NCI-H2196 (cell line): ENCODE data around the gene AP3B1.
"Not testable (repeated sequence)": the region's sequence is repeated elsewhere in the genome, so short reads cannot be mapped to it uniquely, and the experiment has no call there.

Source experiments
- DNase-seq: peaks from one replicate; lab custom pipeline; 2025; ENCODE audit not compliant: unreplicated experiment; lab: John Stamatoyannopoulos, UW

AP3B1 gene

DNA sequence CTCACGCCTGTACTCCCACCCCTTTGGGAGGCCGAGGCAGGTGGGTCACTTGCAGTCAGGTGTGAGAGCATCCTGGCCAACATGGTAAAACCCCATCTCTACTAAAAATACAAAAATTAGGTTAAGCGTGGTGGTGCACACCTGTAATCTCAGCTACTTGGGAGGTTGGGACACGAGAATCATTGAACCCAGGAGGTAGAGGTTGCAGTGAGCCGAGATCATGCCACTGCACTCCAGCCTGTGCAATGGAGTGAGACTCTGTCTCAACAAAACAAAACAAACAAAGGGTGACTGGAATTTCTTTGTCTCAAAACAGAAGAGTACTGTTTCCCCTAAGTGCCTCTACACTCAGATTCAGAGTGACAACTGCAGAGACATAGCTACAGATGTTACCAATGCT lies 116.1 kb downstream of the AP3B1 start:
- DNase-seq: no peak

DNA sequence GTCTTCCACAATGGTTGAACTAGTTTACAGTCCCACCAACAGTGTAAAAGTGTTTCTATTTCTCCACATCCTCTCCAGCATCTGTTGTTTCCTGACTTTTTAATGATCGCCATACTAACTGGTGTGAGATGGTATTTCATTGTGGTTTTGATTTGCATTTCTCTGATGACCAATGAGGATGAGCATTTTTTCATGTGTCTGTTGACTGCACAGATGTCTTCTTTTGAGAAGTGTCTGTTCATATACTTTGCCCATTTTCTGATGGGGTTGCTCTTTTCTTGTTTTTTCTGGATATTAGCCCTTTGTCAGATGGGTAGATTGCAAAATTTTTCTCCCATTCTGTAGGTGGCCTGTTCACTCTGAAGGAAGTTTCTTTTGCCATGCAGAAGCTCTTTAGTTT lies 124.2 kb downstream of the AP3B1 start:
- DNase-seq: not testable (repeated sequence)

DNA sequence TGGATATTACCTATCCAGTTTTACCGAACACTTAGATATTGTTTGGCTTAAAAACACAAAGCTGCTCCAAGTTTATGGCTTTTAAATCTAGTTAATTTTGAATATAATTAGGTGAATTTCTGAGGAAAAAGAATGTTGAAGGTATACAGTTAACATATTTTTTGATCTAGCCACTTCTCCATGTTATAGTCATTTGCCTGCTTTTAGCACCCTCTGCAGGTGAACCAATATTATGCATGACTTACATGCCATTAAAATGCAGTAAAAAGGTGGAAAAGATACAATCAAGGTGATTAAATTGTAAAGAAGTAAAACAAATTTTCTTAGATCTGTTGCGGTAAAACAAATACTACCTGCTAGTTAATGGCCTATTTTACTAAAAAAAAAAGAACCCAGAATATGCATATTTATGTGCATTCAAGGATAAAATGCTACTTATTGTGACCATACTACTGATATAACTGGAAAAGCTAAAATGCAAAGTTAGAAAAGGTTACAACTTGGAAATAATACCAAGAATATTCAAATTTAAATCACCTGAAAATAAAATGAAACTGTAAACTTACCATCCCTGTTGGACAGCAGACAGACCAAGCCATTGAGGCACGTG lies 132.1 kb downstream of the AP3B1 start:
- DNase-seq: peak; percentile 12

DNA sequence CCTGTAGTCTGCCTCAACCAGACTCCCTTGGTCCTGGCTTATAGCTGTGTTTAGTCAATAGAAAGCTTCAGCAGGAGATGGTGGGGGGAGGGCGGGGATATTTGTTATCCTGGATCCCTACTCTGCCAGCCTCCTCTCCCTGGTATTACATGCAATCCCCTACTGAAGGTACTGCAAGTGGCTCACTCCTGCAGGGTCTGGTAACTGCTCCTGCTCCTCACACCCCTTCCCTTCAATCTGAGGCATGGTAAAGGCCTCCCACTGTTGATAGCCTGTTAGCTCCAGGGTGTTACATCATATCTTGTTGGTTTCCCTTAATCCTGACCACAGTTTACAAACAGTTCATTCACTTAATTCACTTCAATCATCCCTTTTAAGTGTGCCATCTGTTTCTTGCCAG lies 137.5 kb downstream of the AP3B1 start:
- no peak for DNase-seq

GRCh38 chr5:78151594-78152271 lies 142.8 kb downstream of the AP3B1 start:
- no peak for DNase-seq

DNA sequence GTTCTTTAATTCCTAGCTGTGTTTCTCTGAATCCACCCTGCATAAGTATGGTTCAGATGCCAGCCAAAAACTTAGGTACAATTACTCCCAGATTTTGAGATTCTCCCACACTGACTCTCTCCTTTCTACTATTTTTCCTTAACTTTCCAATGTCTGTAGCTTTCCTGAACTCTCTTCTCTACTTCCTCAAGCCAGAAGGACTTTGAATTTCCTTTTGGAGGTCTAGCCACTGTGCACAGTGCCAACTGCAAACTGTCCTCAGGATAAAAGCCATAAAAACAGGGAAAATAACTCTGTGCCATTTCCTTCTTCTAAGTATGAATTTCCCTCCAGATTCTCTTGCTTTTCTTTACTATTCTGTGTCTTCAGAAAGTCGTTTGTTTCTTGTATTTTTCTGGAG lies 157.2 kb downstream of the AP3B1 start:
- DNase-seq: no peak

GRCh38 chr5:78133423-78133822 lies 161.1 kb downstream of the AP3B1 start:
- no peak for DNase-seq

- no peak for DNase-seq
These were observed 162.0 kb downstream of the AP3B1 start for GRCh38 chr5:78132507-78132906.

- DNase-seq: no peak
These were observed 164.9 kb downstream of the AP3B1 start for GRCh38 chr5:78129597-78129996.

DNA sequence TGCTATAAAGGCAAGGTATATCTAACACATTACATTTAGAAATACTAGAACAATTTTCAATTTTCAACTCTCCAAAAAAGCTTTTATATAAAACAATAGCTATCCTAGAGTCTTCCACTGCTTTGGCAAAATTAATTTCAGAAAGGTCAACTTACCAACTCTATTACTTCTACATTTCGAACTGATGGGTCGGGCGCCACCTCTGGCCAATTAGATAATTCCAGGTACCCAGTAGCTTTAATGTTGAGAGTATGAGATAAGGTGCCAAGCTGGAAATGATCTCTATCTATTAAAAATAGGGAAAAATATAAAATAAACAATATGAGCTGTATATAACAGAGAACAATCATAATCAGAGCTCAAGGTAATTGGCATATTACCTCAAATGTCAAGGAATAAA lies 166.6 kb downstream of the AP3B1 start:
- no peak for DNase-seq

DNA sequence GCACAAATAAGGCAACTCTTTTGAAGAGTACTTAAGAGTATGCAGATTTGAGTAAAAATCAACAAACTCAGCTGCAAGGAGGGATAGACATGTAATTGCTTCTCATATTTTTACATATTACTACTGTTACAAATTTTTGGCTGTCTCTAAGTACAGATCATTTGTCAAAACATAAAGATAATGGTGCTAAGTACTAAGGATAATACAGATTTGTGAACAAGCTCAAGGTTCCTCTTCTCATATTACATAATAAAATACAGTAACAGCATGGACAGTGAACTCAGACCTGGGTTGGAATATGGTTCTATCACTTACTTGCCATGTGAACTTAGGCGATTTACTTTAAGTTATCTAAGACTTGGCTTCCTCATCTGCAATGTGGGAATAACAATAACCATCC lies 168.0 kb downstream of the AP3B1 start:
- DNase-seq: no peak

- no peak for DNase-seq
These were observed 178.3 kb downstream of the AP3B1 start for GRCh38 chr5:78116167-78116566.

DNA sequence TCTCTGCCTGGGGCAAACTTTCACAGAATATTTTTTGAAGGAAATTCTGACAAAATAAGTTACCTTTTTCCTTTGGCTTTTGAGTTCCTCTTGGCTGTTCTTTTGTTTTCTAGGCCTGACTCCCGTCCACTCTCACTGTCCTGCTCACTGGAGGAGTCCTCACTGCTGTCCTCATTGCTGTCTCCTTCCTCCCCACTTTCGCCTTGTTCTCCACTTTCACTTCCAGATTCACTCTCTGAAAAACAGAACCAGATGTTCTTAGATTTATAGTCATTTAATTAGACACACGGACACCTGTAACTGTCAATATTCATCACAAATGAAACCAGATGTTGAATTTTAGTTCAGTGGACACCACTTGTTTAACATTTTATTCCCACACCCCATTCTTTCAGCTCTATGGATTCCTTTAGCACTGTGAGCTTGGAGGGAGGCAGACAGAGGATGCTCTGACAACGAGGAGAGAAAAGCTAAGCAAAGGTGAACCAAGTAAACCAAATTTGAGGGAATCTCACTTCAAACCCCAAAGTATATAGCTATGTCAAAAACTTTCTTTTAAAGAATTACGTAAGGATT lies 180.7 kb downstream of the AP3B1 start:
- DNase-seq: no peak

GRCh38 chr5:78112931-78113330 lies 181.6 kb downstream of the AP3B1 start:
- no peak for DNase-seq

DNA sequence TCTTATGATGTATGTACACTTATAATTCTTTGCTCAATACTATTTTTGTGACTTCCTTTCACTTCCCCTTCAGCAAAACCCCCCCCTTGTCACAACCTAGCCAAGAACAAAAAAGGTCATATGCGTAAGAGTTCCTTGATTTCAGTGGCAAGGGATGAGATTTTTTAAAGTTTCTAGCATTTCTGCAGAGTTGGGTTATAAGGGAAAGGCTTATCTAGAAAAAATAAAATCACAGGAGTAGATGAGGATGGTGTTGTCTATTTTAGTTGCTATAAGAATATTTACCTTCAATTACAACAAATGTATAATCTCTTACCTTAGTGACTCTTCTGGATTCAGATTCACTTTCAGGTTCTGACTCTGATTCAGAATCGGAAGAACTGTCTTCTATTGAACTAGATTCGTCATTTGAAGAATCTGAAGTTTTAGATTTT lies 184.6 kb downstream of the AP3B1 start:
- DNase-seq: no peak

GRCh38 chr5:78108564-78108963 lies 185.9 kb downstream of the AP3B1 start:
- DNase-seq: no peak

GRCh38 chr5:78103232-78103918 lies 191.1 kb downstream of the AP3B1 start:
- no peak for DNase-seq

DNA sequence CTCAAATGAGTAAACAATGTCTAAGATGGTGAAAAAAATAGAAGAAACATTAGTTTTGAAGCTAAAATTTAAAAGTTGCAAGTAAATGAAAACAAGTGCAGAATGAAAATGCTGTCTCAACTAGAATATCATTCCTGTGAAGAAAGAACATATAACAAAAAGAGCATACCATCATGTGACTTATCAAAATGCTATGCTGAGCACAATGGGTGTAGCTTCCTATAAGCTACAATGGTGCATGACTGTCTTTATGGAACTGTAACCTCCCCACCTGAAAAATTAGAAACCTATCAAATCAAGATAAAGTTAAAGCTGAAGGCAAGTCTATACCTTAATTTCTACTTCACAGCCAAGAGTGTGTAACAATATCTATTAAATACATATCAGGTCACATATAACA lies 192.0 kb downstream of the AP3B1 start:
- DNase-seq: no peak

- no peak for DNase-seq
These were observed 199.4 kb downstream of the AP3B1 start for GRCh38 chr5:78095125-78095524.

GRCh38 chr5:78090002-78090401 lies 204.5 kb downstream of the AP3B1 start:
- DNase-seq: no peak

GRCh38 chr5:78078858-78079257 lies 215.6 kb downstream of the AP3B1 start:
- DNase-seq: no peak
